Mucosa of rectum (tissue), 2 donors: ENCODE measurements around the gene ZNF219.

Experiments used
- H3K27ac ChIP-seq, 2 donors: one replicate each; pipeline ENCODE4 v1.7.0; 2013; ENCODE audit warnings: inconsistent platforms in 2 of 2, low read depth in 2 of 2, low read length in 2 of 2
- H3K27me3 ChIP-seq, 2 donors: one replicate each; pipeline ENCODE4 v1.7.0; 2013; ENCODE audit warnings: low read length in 2 of 2; ENCODE audit not compliant: control insufficient read depth in 2 of 2, insufficient read depth in 2 of 2
- H3K36me3 ChIP-seq, 2 donors: one replicate each; pipeline ENCODE4 v1.7.0; 2013; ENCODE audit warnings: low read length in 2 of 2; ENCODE audit not compliant: control insufficient read depth in 2 of 2, insufficient read depth in 2 of 2
- H3K4me1 ChIP-seq, 2 donors: one replicate each; pipeline ENCODE4 v1.7.0; 2013; ENCODE audit warnings: low read length in 2 of 2, mild to moderate bottlenecking in 1 of 2; ENCODE audit not compliant: control insufficient read depth in 2 of 2, insufficient read depth in 2 of 2
- H3K4me3 ChIP-seq, 2 donors: one replicate each; pipeline ENCODE4 v1.7.0; 2013; ENCODE audit warnings: low read length in 2 of 2
- H3K9ac ChIP-seq, 2 donors: one replicate each; pipeline ENCODE4 v1.7.0; 2013; ENCODE audit warnings: low read length in 2 of 2, low read depth in 1 of 2, mild to moderate bottlenecking in 1 of 2
- H3K9me3 ChIP-seq, 2 donors: one replicate each; pipeline ENCODE4 v1.7.0; 2013; ENCODE audit warnings: low read length in 2 of 2; ENCODE audit not compliant: control insufficient read depth in 2 of 2
- donor health status: healthy.
- donor health status: Normal muscosa, but diverticular disease.

ZNF219 gene

DNA sequence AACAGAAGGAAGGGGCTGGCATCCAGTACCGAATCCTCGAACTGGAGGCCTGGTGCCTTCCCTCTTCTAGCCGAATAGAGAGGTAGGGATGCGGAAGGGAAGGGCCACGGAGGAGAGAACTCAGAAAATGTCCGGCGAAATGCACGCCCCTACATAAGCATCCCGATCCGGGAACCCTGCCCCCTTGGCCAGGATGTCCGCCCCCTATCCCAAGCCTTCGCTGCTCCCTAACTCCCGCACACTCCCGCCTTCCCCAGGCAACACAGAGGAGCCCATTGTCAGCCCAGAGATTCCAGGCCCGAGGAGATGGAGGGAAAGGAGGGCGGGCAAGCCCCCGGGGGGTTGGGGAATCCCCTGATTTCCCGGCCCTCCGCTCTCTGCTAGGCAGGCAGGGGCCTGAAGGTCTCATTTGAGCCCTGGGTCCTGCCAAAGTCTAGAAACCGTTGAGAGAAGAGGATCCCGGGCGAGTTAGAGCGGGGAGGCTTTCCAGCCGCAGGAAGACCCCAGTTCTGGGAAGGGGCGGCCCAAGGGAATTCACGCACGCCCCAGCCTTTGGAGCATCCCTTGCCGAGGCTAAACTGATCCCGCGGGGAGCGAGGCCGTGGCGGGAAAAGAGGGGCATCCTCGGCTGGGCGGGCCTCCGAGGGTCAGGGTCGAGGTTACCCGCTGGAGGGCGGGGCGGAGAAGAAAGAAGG is 28.9 kb downstream of the ZNF219 start:
- H3K9ac ChIP-seq: peak overlapping the region; percentile 68 to 83
- H3K4me3 ChIP-seq: peak overlapping the region; percentile 52 to 70
- peaks cover 7 to 10% of the 10 kb centered on the region in 2 donors for H3K36me3 ChIP-seq
- H3K4me1 ChIP-seq: peaks cover 33% of the 10 kb centered on the region in 2 donors
- H3K9me3 ChIP-seq: no peaks in the 10 kb centered on the region
- H3K27ac ChIP-seq: peak overlapping the region; percentile 18 to 93
- H3K27me3 ChIP-seq: no peaks in the 10 kb centered on the region

DNA sequence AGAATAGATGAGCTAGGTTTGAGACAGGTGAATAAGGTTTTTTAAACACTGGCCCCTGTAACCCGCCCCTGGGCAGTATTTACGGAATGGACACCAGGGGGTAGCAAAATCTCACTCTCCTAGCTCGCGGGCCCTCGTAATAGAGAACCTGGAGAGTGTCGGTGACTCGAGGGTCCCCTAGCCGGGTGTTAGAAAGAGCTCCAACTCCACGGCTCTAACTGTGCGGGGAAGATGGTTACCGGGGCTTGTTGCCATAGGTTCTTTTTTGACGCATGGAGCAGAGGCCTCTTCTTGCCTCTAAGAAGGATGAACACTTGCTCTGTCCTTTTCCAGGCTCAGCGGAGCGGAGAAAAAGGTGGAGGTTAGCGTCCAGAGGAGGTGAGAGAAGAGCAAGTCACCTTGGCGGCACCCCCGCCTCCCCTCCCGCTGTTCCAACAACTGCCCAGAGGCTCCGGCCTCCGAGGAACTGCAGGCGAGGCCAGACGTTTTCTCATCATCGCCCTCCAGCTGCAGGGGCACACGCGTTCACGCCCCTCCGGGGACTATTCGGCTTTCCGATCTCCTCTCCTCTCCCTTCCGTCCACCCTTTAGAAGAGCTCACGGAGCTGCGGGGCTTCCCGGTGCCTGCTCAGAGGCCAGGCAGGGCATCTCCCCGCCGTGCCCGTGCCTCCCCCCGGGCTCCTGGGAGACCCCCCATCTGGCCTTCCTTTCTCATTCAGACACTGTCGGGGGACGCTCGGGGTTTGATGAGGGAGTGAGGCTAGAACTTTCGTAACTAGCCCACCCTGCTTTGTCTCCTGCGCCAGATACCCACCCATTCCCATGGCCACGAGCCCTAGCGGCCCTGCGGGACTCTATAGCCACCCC is 29.7 kb downstream of the ZNF219 start:
- H3K9me3 ChIP-seq: no peaks in the 10 kb centered on the region
- peak overlapping the region; percentile 18 to 93 for H3K27ac ChIP-seq
- H3K4me1 ChIP-seq: peaks cover 33% of the 10 kb centered on the region in 2 donors
- H3K27me3 ChIP-seq: no peaks in the 10 kb centered on the region
- peak overlapping the region; percentile 68 to 83 for H3K9ac ChIP-seq
- peaks cover 6 to 8% of the 10 kb centered on the region in 2 donors for H3K36me3 ChIP-seq
- H3K4me3 ChIP-seq: peak overlapping the region; percentile 52 to 70

DNA sequence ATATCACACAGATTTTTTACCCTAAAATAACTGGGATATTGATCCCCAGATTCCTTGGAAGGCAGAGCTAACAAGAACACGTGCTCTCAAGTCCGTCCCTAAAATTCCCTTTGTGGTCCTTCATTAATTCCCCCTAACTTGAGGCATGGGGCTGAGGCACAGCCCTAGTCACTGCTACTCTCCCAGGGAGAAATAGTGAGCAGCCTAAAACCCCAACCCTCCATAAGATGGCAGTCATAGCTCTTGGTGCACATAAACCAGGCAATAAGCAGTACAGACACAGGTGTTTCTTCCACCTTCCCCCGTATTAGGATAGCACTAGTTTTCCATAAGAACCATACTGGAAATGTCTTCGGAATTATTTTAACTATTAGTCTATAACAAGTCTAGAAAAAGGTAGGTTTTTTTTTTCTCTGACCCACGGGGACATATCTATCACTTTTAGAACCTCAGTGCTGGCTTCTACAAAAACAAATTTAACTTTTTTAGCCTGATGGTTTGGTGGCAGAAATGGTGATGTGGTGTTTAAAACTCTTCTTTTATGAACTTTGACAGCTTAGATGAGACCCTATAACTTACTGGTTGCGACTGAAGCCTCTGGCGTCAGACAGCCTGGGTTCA is 31.5 kb downstream of the ZNF219 start:
- Histone ChIP-seq H3K27me3 (no peaks in the 10 kb centered on the region), H3K36me3 (no peaks in the 10 kb centered on the region), H3K27ac (no peak overlapping the region), H3K4me1 (peaks cover 25% of the 10 kb centered on the region in 2 donors), H3K9ac (no peak overlapping the region), H3K4me3 (no peak overlapping the region), H3K9me3 (no peaks in the 10 kb centered on the region)

DNA sequence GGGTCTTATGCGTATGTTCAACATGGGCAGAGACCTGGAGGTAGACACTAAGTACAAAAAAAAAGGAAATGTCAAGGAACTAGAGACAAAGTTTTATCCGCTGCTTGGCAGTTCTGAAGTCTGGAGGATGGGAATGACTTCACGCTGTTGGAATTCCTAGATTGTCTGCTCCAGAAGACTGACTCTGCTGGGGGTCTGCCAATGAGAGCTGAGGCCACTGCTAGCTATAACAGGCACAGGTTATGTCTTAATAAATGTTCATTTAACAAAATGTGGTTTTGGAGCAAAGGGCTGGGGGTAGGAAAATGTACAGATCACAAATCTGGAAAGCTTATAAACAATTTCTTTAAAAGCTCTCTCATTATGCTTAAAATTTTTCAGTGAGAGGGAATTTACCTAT is 35.0 kb downstream of the ZNF219 start:
- Histone ChIP-seq H3K4me3 (no peak overlapping the region), H3K9me3 (no peaks in the 10 kb centered on the region), H3K27me3 (no peaks in the 10 kb centered on the region), H3K9ac (no peak overlapping the region), H3K4me1 (peaks cover 6 to 9% of the 10 kb centered on the region in 2 donors), H3K36me3 (no peaks in the 10 kb centered on the region), H3K27ac (peak overlapping the region in 1 of 2 donors; percentile 48)

GRCh38 chr14:21061347-21061668 is 37.1 kb downstream of the ZNF219 start:
- Histone ChIP-seq H3K9ac (no peak overlapping the region), H3K36me3 (no peaks in the 10 kb centered on the region), H3K27me3 (no peaks in the 10 kb centered on the region), H3K27ac (peak overlapping the region; percentile 59 to 81), H3K4me1 (peaks cover 7 to 13% of the 10 kb centered on the region in 2 donors), H3K4me3 (peak overlapping the region in 1 of 2 donors; percentile 32), H3K9me3 (no peaks in the 10 kb centered on the region)

DNA sequence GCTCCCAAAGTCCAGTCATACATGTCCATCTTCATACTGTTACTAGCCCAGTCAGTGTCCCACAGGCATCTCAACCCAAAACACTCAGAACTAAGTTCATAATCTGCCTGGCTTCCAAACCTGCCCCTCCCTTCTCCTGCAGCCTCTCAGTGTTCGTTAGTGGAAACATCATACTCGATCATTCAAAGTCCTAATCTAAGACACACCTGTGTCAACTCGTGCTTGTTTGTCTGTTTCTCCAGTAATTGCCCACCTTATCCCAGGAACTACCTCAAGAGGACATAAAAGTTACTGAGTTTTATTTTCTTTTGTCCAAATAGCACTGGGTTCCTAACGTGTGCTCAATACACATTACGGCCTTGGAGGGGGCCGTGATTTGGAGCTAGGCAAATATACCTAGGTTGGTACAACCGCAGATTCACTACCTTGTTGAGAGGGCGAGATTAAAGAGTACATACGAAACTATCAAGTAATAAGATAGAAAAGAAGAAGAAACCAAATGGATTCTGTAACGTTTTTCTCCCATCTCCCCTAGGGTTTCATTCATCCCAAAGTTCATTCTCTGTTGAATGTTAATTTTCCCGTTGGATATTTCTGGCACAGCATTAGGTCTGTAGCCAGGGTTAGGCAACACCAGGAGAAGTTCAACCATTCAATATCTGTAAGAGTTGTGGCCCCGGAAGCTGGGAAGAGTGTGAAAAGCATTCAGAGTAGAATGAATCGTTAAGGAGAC is 37.7 kb downstream of the ZNF219 start:
- no peaks in the 10 kb centered on the region for H3K27me3 ChIP-seq
- no peaks in the 10 kb centered on the region for H3K36me3 ChIP-seq
- H3K4me3 ChIP-seq: peak overlapping the region in 1 of 2 donors; percentile 58
- H3K27ac ChIP-seq: peak overlapping the region; percentile 59 to 81
- no peaks in the 10 kb centered on the region for H3K9me3 ChIP-seq
- H3K4me1 ChIP-seq: peaks cover 10 to 16% of the 10 kb centered on the region in 2 donors
- H3K9ac ChIP-seq: peak overlapping the region in 1 of 2 donors; percentile 27

DNA sequence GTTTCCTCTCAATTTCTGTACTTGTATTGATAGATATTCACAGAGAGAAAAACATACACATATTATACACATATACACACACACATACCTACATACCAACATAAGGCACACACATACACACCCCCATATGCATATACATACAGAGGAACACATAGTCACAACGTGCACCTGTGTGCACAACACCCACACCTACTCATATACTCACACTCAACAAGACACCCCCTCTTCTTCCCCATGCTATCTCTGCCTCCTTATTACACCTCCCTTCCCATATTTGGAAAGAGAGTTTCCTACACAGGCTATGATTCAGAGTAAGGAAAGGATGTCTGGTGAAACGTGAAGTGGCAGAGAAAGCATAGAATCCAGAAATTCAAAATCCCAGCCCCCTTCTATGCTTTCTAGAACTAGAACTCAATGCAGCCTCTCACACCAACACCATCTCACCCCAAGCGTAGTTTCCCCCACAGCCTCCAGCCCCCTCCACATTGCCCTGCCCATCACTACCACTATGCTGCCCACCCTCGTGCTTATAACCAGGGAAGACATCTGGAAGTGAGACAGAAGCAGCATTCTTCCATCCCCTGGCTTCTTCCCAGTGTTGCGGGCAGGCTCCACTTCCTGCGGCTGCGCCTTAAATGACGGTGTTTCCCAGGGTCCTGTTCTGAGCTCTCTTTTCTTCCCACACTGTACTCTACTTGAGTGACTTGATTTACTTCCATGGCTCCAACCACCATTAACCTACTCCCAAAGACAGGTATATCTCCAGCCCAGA is 38.4 kb downstream of the ZNF219 start:
- Histone ChIP-seq H3K9ac (peak overlapping the region; percentile 27 to 41), H3K36me3 (no peaks in the 10 kb centered on the region), H3K4me1 (peaks cover 16% of the 10 kb centered on the region in 2 donors)

DNA sequence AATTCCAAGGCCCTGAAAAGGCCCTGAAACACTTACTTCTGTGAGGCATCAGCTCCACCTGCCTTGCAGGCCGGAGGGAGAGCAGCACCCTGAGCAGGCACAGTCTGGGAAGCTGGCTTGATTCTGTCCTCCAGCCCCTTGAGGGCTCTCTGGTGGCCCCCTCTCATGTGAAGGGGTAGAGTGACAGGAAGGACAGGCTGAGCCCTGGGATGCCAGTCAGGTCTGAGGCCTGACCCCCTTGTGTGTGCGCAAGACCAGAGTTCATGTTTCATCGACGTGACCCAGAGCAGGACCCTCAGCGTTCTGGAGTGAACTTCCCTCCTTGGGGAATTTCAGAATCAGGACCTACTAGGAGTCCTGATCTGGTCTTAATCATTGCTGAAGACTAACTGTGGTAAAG is 39.6 kb downstream of the ZNF219 start:
- H3K36me3 ChIP-seq: no peaks in the 10 kb centered on the region
- H3K9ac ChIP-seq: no peak overlapping the region
- H3K9me3 ChIP-seq: no peaks in the 10 kb centered on the region
- H3K4me1 ChIP-seq: peaks cover 18 to 27% of the 10 kb centered on the region in 2 donors
- H3K27me3 ChIP-seq: no peaks in the 10 kb centered on the region
- H3K4me3 ChIP-seq: no peak overlapping the region
- peak overlapping the region in 1 of 2 donors; percentile 5 for H3K27ac ChIP-seq

More for the DNA sequence above, 38.4 kb downstream of the ZNF219 start:
- H3K4me3 ChIP-seq: peak overlapping the region; percentile 14 to 58
- no peaks in the 10 kb centered on the region for H3K9me3 ChIP-seq
- H3K27me3 ChIP-seq: no peaks in the 10 kb centered on the region
- peak overlapping the region; percentile 59 to 81 for H3K27ac ChIP-seq
